Measurements from ENCODE around the gene KCTD10.

Gene KCTD10

GRCh38 chr12:109510196-109510595 is 33.1 kb upstream of the KCTD10 start:
- Histone ChIP-seq H3K4me3 (ENCODE audit: low read length) (no peak overlapping the region), H3K4me1 (ENCODE audit: insufficient read depth, low read length) (no peaks in the 10 kb centered on the region), H3K36me3 (ENCODE audit: insufficient read depth, low read length) (peaks cover 80% of the 10 kb centered on the region), H3K9me3 (ENCODE audit: low read length) (no peaks in the 10 kb centered on the region), H3K27me3 (ENCODE audit: insufficient read depth, low read length) (no peaks in the 10 kb centered on the region), H2AFZ (ENCODE audit: low read depth, low read length) (no peak overlapping the region)

- H3K36me3 ChIP-seq (ENCODE audit: insufficient read depth, low read length) = peaks cover 87% of the 10 kb centered on the region
Observed at GRCh38 chr12:109504068-109504467, 27.0 kb upstream of the KCTD10 start.

GRCh38 chr12:109503611-109504010 is 26.5 kb upstream of the KCTD10 start:
- Histone ChIP-seq H3K4me3 (ENCODE audit: low read length) (no peak overlapping the region), H2AFZ (ENCODE audit: low read depth, low read length) (no peak overlapping the region), H3K9me3 (ENCODE audit: low read length) (no peaks in the 10 kb centered on the region), H3K4me1 (ENCODE audit: insufficient read depth, low read length) (no peaks in the 10 kb centered on the region), H3K36me3 (ENCODE audit: insufficient read depth, low read length) (peaks cover 84% of the 10 kb centered on the region), H3K27me3 (ENCODE audit: insufficient read depth, low read length) (no peaks in the 10 kb centered on the region)

More at GRCh38 chr12:109504068-109504467, 27.0 kb upstream of the KCTD10 start:
- H3K4me1 ChIP-seq (ENCODE audit: insufficient read depth, low read length) = no peaks in the 10 kb centered on the region
- H3K4me3 ChIP-seq (ENCODE audit: low read length) = no peak overlapping the region
- no peaks in the 10 kb centered on the region for H3K27me3 ChIP-seq (ENCODE audit: insufficient read depth, low read length)
- H3K9me3 ChIP-seq (ENCODE audit: low read length) = no peaks in the 10 kb centered on the region
- no peak overlapping the region for H2AFZ ChIP-seq (ENCODE audit: low read depth, low read length)

- Histone ChIP-seq H2AFZ (ENCODE audit: low read depth, low read length) (no peak overlapping the region), H3K4me3 (ENCODE audit: low read length) (no peak overlapping the region), H3K36me3 (ENCODE audit: insufficient read depth, low read length) (peaks cover 83% of the 10 kb centered on the region)
Observed at GRCh38 chr12:109502332-109502731, 25.2 kb upstream of the KCTD10 start.

GRCh38 chr12:109501299-109501698 is 24.2 kb upstream of the KCTD10 start:
- Histone ChIP-seq H3K9me3 (ENCODE audit: low read length) (no peaks in the 10 kb centered on the region), H3K36me3 (ENCODE audit: insufficient read depth, low read length) (peaks cover 76% of the 10 kb centered on the region), H3K27me3 (ENCODE audit: insufficient read depth, low read length) (no peaks in the 10 kb centered on the region), H3K4me3 (ENCODE audit: low read length) (no peak overlapping the region), H2AFZ (ENCODE audit: low read depth, low read length) (no peak overlapping the region), H3K4me1 (ENCODE audit: insufficient read depth, low read length) (no peaks in the 10 kb centered on the region)

More at GRCh38 chr12:109502332-109502731, 25.2 kb upstream of the KCTD10 start:
- Histone ChIP-seq H3K9me3 (ENCODE audit: low read length) (no peaks in the 10 kb centered on the region), H3K27me3 (ENCODE audit: insufficient read depth, low read length) (no peaks in the 10 kb centered on the region), H3K4me1 (ENCODE audit: insufficient read depth, low read length) (no peaks in the 10 kb centered on the region)

GRCh38 chr12:109500406-109501185 is 23.5 kb upstream of the KCTD10 start:
- H3K27me3 ChIP-seq (ENCODE audit: insufficient read depth, low read length) = no peaks in the 10 kb centered on the region
- H3K36me3 ChIP-seq (ENCODE audit: insufficient read depth, low read length) = peaks cover 76% of the 10 kb centered on the region
- no peak overlapping the region for H2AFZ ChIP-seq (ENCODE audit: low read depth, low read length)
- H3K4me1 ChIP-seq (ENCODE audit: insufficient read depth, low read length) = no peaks in the 10 kb centered on the region
- H3K4me3 ChIP-seq (ENCODE audit: low read length) = no peak overlapping the region
- no peaks in the 10 kb centered on the region for H3K9me3 ChIP-seq (ENCODE audit: low read length)

- H2AFZ ChIP-seq (ENCODE audit: low read depth, low read length) = no peak overlapping the region
- H3K4me3 ChIP-seq (ENCODE audit: low read length) = no peak overlapping the region
- peaks cover 67% of the 10 kb centered on the region for H3K36me3 ChIP-seq (ENCODE audit: insufficient read depth, low read length)
- H3K9me3 ChIP-seq (ENCODE audit: low read length) = no peaks in the 10 kb centered on the region
- H3K27me3 ChIP-seq (ENCODE audit: insufficient read depth, low read length) = no peaks in the 10 kb centered on the region
- no peaks in the 10 kb centered on the region for H3K4me1 ChIP-seq (ENCODE audit: insufficient read depth, low read length)
Observed at GRCh38 chr12:109497675-109498074, 20.6 kb upstream of the KCTD10 start.

- no peak overlapping the region for H2AFZ ChIP-seq (ENCODE audit: low read depth, low read length)
- H3K36me3 ChIP-seq (ENCODE audit: insufficient read depth, low read length) = peaks cover 63% of the 10 kb centered on the region
- H3K27me3 ChIP-seq (ENCODE audit: insufficient read depth, low read length) = no peaks in the 10 kb centered on the region
- H3K9me3 ChIP-seq (ENCODE audit: low read length) = no peaks in the 10 kb centered on the region
- no peak overlapping the region for H3K4me3 ChIP-seq (ENCODE audit: low read length)
- no peaks in the 10 kb centered on the region for H3K4me1 ChIP-seq (ENCODE audit: insufficient read depth, low read length)
Observed at GRCh38 chr12:109496306-109496705, 19.2 kb upstream of the KCTD10 start.

GRCh38 chr12:109495012-109495411 is 17.9 kb upstream of the KCTD10 start:
- no peak overlapping the region for H2AFZ ChIP-seq (ENCODE audit: low read depth, low read length)
- no peaks in the 10 kb centered on the region for H3K9me3 ChIP-seq (ENCODE audit: low read length)
- H3K27me3 ChIP-seq (ENCODE audit: insufficient read depth, low read length) = no peaks in the 10 kb centered on the region
- H3K4me1 ChIP-seq (ENCODE audit: insufficient read depth, low read length) = no peaks in the 10 kb centered on the region
- H3K36me3 ChIP-seq (ENCODE audit: insufficient read depth, low read length) = peaks cover 63% of the 10 kb centered on the region
- no peak overlapping the region for H3K4me3 ChIP-seq (ENCODE audit: low read length)

GRCh38 chr12:109494348-109494881 is 17.3 kb upstream of the KCTD10 start:
- no peaks in the 10 kb centered on the region for H3K9me3 ChIP-seq (ENCODE audit: low read length)
- H3K36me3 ChIP-seq (ENCODE audit: insufficient read depth, low read length) = peaks cover 65% of the 10 kb centered on the region
- H3K4me3 ChIP-seq (ENCODE audit: low read length) = no peak overlapping the region
- H2AFZ ChIP-seq (ENCODE audit: low read depth, low read length) = no peak overlapping the region
- no peaks in the 10 kb centered on the region for H3K27me3 ChIP-seq (ENCODE audit: insufficient read depth, low read length)
- H3K4me1 ChIP-seq (ENCODE audit: insufficient read depth, low read length) = no peaks in the 10 kb centered on the region

GRCh38 chr12:109493938-109494337 is 16.8 kb upstream of the KCTD10 start:
- H3K4me3 ChIP-seq (ENCODE audit: low read length) = no peak overlapping the region
- no peaks in the 10 kb centered on the region for H3K27me3 ChIP-seq (ENCODE audit: insufficient read depth, low read length)
- H3K36me3 ChIP-seq (ENCODE audit: insufficient read depth, low read length) = peaks cover 66% of the 10 kb centered on the region
- H3K9me3 ChIP-seq (ENCODE audit: low read length) = no peaks in the 10 kb centered on the region
- H2AFZ ChIP-seq (ENCODE audit: low read depth, low read length) = no peak overlapping the region
- no peaks in the 10 kb centered on the region for H3K4me1 ChIP-seq (ENCODE audit: insufficient read depth, low read length)

- no peak overlapping the region for H2AFZ ChIP-seq (ENCODE audit: low read depth, low read length)
- H3K36me3 ChIP-seq (ENCODE audit: insufficient read depth, low read length) = peaks cover 67% of the 10 kb centered on the region
- H3K4me3 ChIP-seq (ENCODE audit: low read length) = no peak overlapping the region
- H3K9me3 ChIP-seq (ENCODE audit: low read length) = no peaks in the 10 kb centered on the region
- H3K27me3 ChIP-seq (ENCODE audit: insufficient read depth, low read length) = no peaks in the 10 kb centered on the region
- H3K4me1 ChIP-seq (ENCODE audit: insufficient read depth, low read length) = no peaks in the 10 kb centered on the region
Observed at GRCh38 chr12:109493090-109493489, 16.0 kb upstream of the KCTD10 start.

GRCh38 chr12:109492371-109492770 is 15.3 kb upstream of the KCTD10 start:
- no peaks in the 10 kb centered on the region for H3K27me3 ChIP-seq (ENCODE audit: insufficient read depth, low read length)
- H3K4me1 ChIP-seq (ENCODE audit: insufficient read depth, low read length) = no peaks in the 10 kb centered on the region
- H3K4me3 ChIP-seq (ENCODE audit: low read length) = no peak overlapping the region
- H3K9me3 ChIP-seq (ENCODE audit: low read length) = no peaks in the 10 kb centered on the region
- H3K36me3 ChIP-seq (ENCODE audit: insufficient read depth, low read length) = peaks cover 67% of the 10 kb centered on the region
- H2AFZ ChIP-seq (ENCODE audit: low read depth, low read length) = no peak overlapping the region

Data from neuron (in vitro differentiated cells).